Panc1 (cell line): ENCODE data around the gene STX7.

Experiments used
- CTCF ChIP-seq: fragments of 450-650 bp; IDR thresholded peaks from 2 replicates; pipeline ENCODE4 v1.5.1; 2017; ENCODE audit warnings: mild to moderate bottlenecking
- POLR2AphosphoS5 ChIP-seq: IDR thresholded peaks from 2 replicates; pipeline ENCODE4 v1.6.1; 2012; ENCODE audit warnings: mild to moderate bottlenecking, low read depth, low read length, moderate library complexity

DNA sequence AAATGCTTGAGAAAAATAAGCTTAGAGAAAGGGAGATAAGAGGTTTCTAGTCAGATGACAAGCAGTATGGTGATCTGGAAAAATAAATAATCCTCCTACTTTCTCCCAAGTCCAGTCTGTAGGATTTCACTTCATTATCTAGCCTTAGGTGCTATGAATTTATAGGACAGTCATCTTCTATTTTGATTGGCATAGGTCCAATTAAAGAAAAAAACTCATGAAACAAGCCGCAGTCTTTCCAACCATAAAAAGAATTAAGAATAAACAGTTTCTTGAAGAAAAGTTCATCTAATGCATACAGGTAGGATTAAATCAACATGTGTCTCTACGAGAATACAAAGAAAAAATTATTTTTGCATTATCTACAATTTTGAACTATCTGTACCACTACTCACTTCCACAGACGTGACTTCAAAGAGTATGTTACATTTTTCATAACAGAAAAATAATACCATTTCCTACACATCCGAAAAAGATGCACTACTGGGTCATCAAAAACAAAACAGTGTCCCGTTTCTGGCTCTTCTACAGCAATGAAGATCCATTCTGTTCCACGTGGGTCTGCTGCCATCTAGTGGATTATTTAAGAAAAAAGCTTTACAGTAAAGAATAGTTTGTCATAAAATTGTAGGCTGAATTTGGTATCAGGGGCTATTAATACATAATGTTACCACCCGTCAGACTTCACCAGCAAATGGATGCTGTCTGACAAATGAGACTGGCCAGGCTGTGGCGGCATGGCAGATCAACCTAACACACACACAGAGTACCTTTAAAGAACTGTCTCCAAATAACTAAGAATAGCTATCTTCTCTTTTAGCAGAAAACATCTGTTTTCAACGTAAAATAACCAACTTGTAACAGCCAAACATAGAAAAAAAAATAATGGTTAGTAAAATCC is 28.9 kb downstream of the STX7 start:
- peak; percentile 80 for TF ChIP-seq CTCF
- TF ChIP-seq POLR2AphosphoS5: no peak
